ENCODE data around the gene B3GNT8.

- TF ChIP-seq SMC3 (IDR thresholded peaks at IDR 0.05; ENCODE audit: low read depth, low read length): no peak
- TF ChIP-seq POLR2A (IDR thresholded peaks at IDR 0.05; ENCODE audit: low read depth, low read length): peak; percentile 76
Measured at GRCh38 chr19:41439441-41440222, 12.5 kb upstream of the B3GNT8 start, which contains the start of gene DMAC2.
